ENCODE results near the gene NCF4. TPM values are rescaled to one million over a fixed set of nuclear protein-coding genes. Genes with fewer than 3 reads are reported as not detected.
A peak's percentile ranks its signal among the peaks of the same experiment; 100 is the strongest.

The NCF4 gene
- total and polyA plus RNA-seq, 9 of the 15 experiments (the other 6 are each of a cell fraction or from before 2014, with no cell fraction given) = 0.04 to 0.95 (median 0.33) TPM

- Histone ChIP-seq H3K9me3 (replicated peaks; ENCODE audit: control insufficient read depth, insufficient read depth, low read depth, low read length) (no peaks in the 10 kb centered on the region), H3K27me3 (ENCODE audit: control insufficient read depth in 2 of 2, insufficient read depth in 2 of 2, low read length in 2 of 2) (peaks cover 5 to 50% of the 10 kb centered on the region in 2 experiments; a peak in 4 of 5 replicates), H3K36me3 (ENCODE audit: control insufficient read depth, insufficient read depth, low read length) (no peaks in the 10 kb centered on the region), H4K20me1 (replicated peaks; ENCODE audit: control insufficient read depth, insufficient read depth, low read length) (peaks cover 6% of the 10 kb centered on the region; the same call in 1 of the 2 replicates), H3K27ac (ENCODE audit: extremely low read depth, low read depth, low read length) (no peak within 1 kb of the TSS), H3K4me3 (no peak within 1 kb of the TSS), H3K9me1 (ENCODE audit: control insufficient read depth, insufficient read depth, low read length) (no peaks in the 10 kb centered on the region), H3K79me2 (ENCODE audit: control insufficient read depth, insufficient read depth, low read length) (no peaks in the 10 kb centered on the region), H2AFZ (ENCODE audit: low read depth, low read length) (no peak within 1 kb of the TSS), H3K9ac (ENCODE audit: insufficient read depth in 1 of 2, low read depth in 2 of 2, low read length in 2 of 2) (no peak within 1 kb of the TSS), H3K4me2 (ENCODE audit: insufficient read depth, low read length) (no peak within 1 kb of the TSS), H3K4me1 (replicated peaks in 1 of 2; ENCODE audit: control insufficient read depth in 2 of 2, insufficient read depth in 2 of 2, low read length in 2 of 2) (peaks cover 0 to 12% of the 10 kb centered on the region in 2 experiments; a peak in 2 of 5 replicates)
- peak; percentile 65; the same call in 2 of the 3 replicates for ATAC-seq
- WGBS (ENCODE audit: insufficient coverage, low coverage, missing lambda C conversion rate) = 3% methylated on average over 29 of the region's 75 CpGs
- CTCF ChIA-PET (ENCODE audit: low intra/inter-chr PET ratio) = no interaction called here
- TF ChIP-seq NRF1 (conservative IDR thresholded peaks at IDR 0.05 in 1 of 2, IDR thresholded peaks at IDR 0.05 in 1 of 2) (peak in 1 of 2 experiments; percentile 21; a peak in 2 of 4 replicates), NFIC (IDR thresholded peaks at IDR 0.05) (peak; percentile 73), SMC3 (conservative IDR thresholded peaks at IDR 0.05; ENCODE audit: insufficient read depth, low read depth, low read length) (no peak)
- in situ Hi-C loops (cut with MboI) (no loop called here), intact Hi-C loops (cut with micrococcal nuclease) (no loop called here)
- no TSS peak for BruUV-seq (replicated peaks)
- peak; percentile 13 to 31 (median 23) for DNase-seq (ENCODE audit: extremely low read depth in 1 of 4, low spot score in 3 of 4)
- FAIRE-seq = no peak
- POLR2A ChIA-PET = no interaction called here
Measured at GRCh38 chr22:36816636-36817524, 43.9 kb upstream of the NCF4 start, which contains the start of gene PVALB. Gene PVALB (minus strand): TSS chr22:36817035. CDS start chr22:36817005, 30 bp downstream.

GRCh38 chr22:36817525-36817848 lies 43.3 kb upstream of the NCF4 start:
- no peak overlapping the region for H3K9ac ChIP-seq (ENCODE audit: insufficient read depth in 1 of 2, low read depth in 2 of 2, low read length in 2 of 2)
- H2AFZ ChIP-seq (ENCODE audit: low read depth, low read length) = no peak overlapping the region
- FAIRE-seq (no peak), DNase-seq (ENCODE audit: extremely low read depth in 1 of 4, low spot score in 3 of 4) (no peak), ATAC-seq (no peak)
- peaks cover 0 to 12% of the 10 kb centered on the region in 2 experiments; a peak in 2 of 5 replicates for H3K4me1 ChIP-seq (replicated peaks in 1 of 2; ENCODE audit: control insufficient read depth in 2 of 2, insufficient read depth in 2 of 2, low read length in 2 of 2)
- H3K4me2 ChIP-seq (ENCODE audit: insufficient read depth, low read length) = no peak overlapping the region
- no peak overlapping the region for H3K27ac ChIP-seq (ENCODE audit: extremely low read depth, low read depth, low read length)
- H3K27me3 ChIP-seq (ENCODE audit: control insufficient read depth in 2 of 2, insufficient read depth in 2 of 2, low read length in 2 of 2) = peaks cover 5 to 50% of the 10 kb centered on the region in 2 experiments; a peak in 4 of 5 replicates
- CTCF ChIA-PET (ENCODE audit: low intra/inter-chr PET ratio) = no interaction called here
- no TSS peak for BruUV-seq (replicated peaks)
- in situ Hi-C loops (cut with MboI) = no loop called here
- intact Hi-C loops (cut with micrococcal nuclease) = no loop called here
- H3K9me1 ChIP-seq (ENCODE audit: control insufficient read depth, insufficient read depth, low read length) = no peaks in the 10 kb centered on the region
- 0% methylated on average over 5 of the region's 5 CpGs for WGBS (ENCODE audit: insufficient coverage, low coverage, missing lambda C conversion rate)
- H4K20me1 ChIP-seq (replicated peaks; ENCODE audit: control insufficient read depth, insufficient read depth, low read length) = peaks cover 6% of the 10 kb centered on the region; the same call in 1 of the 2 replicates
- no peaks in the 10 kb centered on the region for H3K9me3 ChIP-seq (replicated peaks; ENCODE audit: control insufficient read depth, insufficient read depth, low read depth, low read length)
- POLR2A ChIA-PET = no interaction called here
- no peaks in the 10 kb centered on the region for H3K36me3 ChIP-seq (ENCODE audit: control insufficient read depth, insufficient read depth, low read length)
- H3K4me3 ChIP-seq = no peak overlapping the region
- H3K79me2 ChIP-seq (ENCODE audit: control insufficient read depth, insufficient read depth, low read length) = no peaks in the 10 kb centered on the region
- TF ChIP-seq ZNF592 (IDR thresholded peaks at IDR 0.05) = no peak
- TF ChIP-seq SAFB (IDR thresholded peaks at IDR 0.05; ENCODE audit: borderline replicate concordance, low read depth, low read length) = no peak
- no peak for TF ChIP-seq ATF1 (CRISPR knock-in tag; IDR thresholded peaks at IDR 0.05)
- no peak for TF ChIP-seq ATF1 (tag; IDR thresholded peaks at IDR 0.05)
- no peak for TF ChIP-seq MAFG (tag; conservative IDR thresholded peaks at IDR 0.05)

Measured in K562 (cell line).